Activated T-cell treated with anti-CD3 and anti-CD28 coated beads for 1 hour (primary cell): ENCODE data around the gene SLC25A13.
"Not testable (repeated sequence)": the region's sequence is repeated elsewhere in the genome, so short reads cannot be mapped to it uniquely, and the experiment has no call there.

Experiments used
- DNase-seq: peaks from one replicate; pipeline ENCODE4 v3.0.0-alpha.2; 2020; ENCODE audit warnings: low read depth

The SLC25A13 gene

GRCh38 chr7:96297446-96297845 lies 24.5 kb downstream of the SLC25A13 start:
- not testable (repeated sequence) for DNase-seq

GRCh38 chr7:96293911-96294310 lies 28.0 kb downstream of the SLC25A13 start:
- DNase-seq = not testable (repeated sequence)

- no peak for DNase-seq
Observed at GRCh38 chr7:96287559-96287958, 34.3 kb downstream of the SLC25A13 start.

GRCh38 chr7:96287132-96287531 lies 34.8 kb downstream of the SLC25A13 start:
- no peak for DNase-seq

- DNase-seq = no peak
Observed at GRCh38 chr7:96285579-96285978, 36.3 kb downstream of the SLC25A13 start.

GRCh38 chr7:96284835-96285234 lies 37.1 kb downstream of the SLC25A13 start:
- no peak for DNase-seq

- no peak for DNase-seq
Observed at GRCh38 chr7:96284240-96284639, 37.7 kb downstream of the SLC25A13 start.

GRCh38 chr7:96282835-96283234 lies 39.1 kb downstream of the SLC25A13 start:
- DNase-seq = no peak

- DNase-seq = no peak
Observed at GRCh38 chr7:96277921-96278320, 44.0 kb downstream of the SLC25A13 start.

- no peak for DNase-seq
Observed at GRCh38 chr7:96276019-96276418, 45.9 kb downstream of the SLC25A13 start.

GRCh38 chr7:96273716-96274115 lies 48.2 kb downstream of the SLC25A13 start:
- no peak for DNase-seq

GRCh38 chr7:96269246-96269994 lies 52.5 kb downstream of the SLC25A13 start:
- DNase-seq = no peak

GRCh38 chr7:96266580-96266979 lies 55.3 kb downstream of the SLC25A13 start:
- DNase-seq = no peak

- DNase-seq = no peak
Observed at GRCh38 chr7:96266015-96266414, 55.9 kb downstream of the SLC25A13 start.

GRCh38 chr7:96253964-96254363 lies 67.9 kb downstream of the SLC25A13 start:
- DNase-seq = no peak

- DNase-seq = no peak
Observed at GRCh38 chr7:96253441-96253840, 68.5 kb downstream of the SLC25A13 start.

- no peak for DNase-seq
Observed at GRCh38 chr7:96250776-96251361, 71.0 kb downstream of the SLC25A13 start.

- no peak for DNase-seq
Observed at GRCh38 chr7:96248405-96248804, 73.5 kb downstream of the SLC25A13 start.

GRCh38 chr7:96246919-96247318 lies 75.0 kb downstream of the SLC25A13 start:
- no peak for DNase-seq

- DNase-seq = no peak
Observed at GRCh38 chr7:96244992-96245292, 77.0 kb downstream of the SLC25A13 start.

GRCh38 chr7:96244244-96244991 lies 77.5 kb downstream of the SLC25A13 start:
- no peak for DNase-seq

GRCh38 chr7:96243241-96243640 lies 78.7 kb downstream of the SLC25A13 start:
- no peak for DNase-seq

- no peak for DNase-seq
Observed at GRCh38 chr7:96241855-96242254, 80.0 kb downstream of the SLC25A13 start.
